SK-N-SH (cell line): ENCODE results near the gene KMT2E.

ENCODE experiments used
- CTCF ChIP-seq: fragments of 200-600 bp; sonication (generic); IDR thresholded peaks from 2 replicates; pipeline ENCODE4 v1.6.1; 2017; ENCODE audit warnings: antibody characterized with exemption, mild to moderate bottlenecking, moderate library complexity
- EP300 ChIP-seq, 2 experiments: IDR thresholded peaks; 2 replicates each; pipeline versions ENCODE4 v1.4.0 to v1.6.1; 2012; ENCODE audit warnings: borderline replicate concordance in 1 of 2, low read depth in 1 of 2, low read length in 1 of 2
- GABPA ChIP-seq: IDR thresholded peaks from 2 replicates; pipeline ENCODE4 v1.4.0; 2012; ENCODE audit warnings: low read depth, mild to moderate bottlenecking
- MXI1 ChIP-seq: IDR thresholded peaks from 2 replicates; pipeline ENCODE4 v1.6.1; 2012; ENCODE audit warnings: mild to moderate bottlenecking, low read depth, low read length, improper control_type of control experiment
- RAD21 ChIP-seq: IDR thresholded peaks from 2 replicates; pipeline ENCODE4 v1.6.1; 2012; ENCODE audit warnings: mild to moderate bottlenecking, low read length
- RFX5 ChIP-seq: IDR thresholded peaks from 2 replicates; pipeline ENCODE4 v1.6.1; 2012; ENCODE audit warnings: mild to moderate bottlenecking, improper control_type of control experiment, low read length
- RXRA ChIP-seq: IDR thresholded peaks from 2 replicates; pipeline ENCODE4 v1.4.0; 2012; ENCODE audit warnings: low read depth, mild to moderate bottlenecking, borderline replicate concordance
- SMC3 ChIP-seq: IDR thresholded peaks from 2 replicates; pipeline ENCODE4 v1.6.1; 2012; ENCODE audit warnings: low read depth, low read length, improper control_type of control experiment
- TCF12 ChIP-seq: IDR thresholded peaks from 2 replicates; pipeline ENCODE4 v1.4.0; 2012
- YY1 ChIP-seq: IDR thresholded peaks from 2 replicates; pipeline ENCODE4 v1.4.0; 2012; ENCODE audit warnings: low read depth, mild to moderate bottlenecking
- TF ChIP-seq, protein P1 (sequence below): IDR thresholded peaks from 2 replicates; pipeline ENCODE4 v1.4.0; 2012; ENCODE audit warnings: low read depth, borderline replicate concordance

DNA sequence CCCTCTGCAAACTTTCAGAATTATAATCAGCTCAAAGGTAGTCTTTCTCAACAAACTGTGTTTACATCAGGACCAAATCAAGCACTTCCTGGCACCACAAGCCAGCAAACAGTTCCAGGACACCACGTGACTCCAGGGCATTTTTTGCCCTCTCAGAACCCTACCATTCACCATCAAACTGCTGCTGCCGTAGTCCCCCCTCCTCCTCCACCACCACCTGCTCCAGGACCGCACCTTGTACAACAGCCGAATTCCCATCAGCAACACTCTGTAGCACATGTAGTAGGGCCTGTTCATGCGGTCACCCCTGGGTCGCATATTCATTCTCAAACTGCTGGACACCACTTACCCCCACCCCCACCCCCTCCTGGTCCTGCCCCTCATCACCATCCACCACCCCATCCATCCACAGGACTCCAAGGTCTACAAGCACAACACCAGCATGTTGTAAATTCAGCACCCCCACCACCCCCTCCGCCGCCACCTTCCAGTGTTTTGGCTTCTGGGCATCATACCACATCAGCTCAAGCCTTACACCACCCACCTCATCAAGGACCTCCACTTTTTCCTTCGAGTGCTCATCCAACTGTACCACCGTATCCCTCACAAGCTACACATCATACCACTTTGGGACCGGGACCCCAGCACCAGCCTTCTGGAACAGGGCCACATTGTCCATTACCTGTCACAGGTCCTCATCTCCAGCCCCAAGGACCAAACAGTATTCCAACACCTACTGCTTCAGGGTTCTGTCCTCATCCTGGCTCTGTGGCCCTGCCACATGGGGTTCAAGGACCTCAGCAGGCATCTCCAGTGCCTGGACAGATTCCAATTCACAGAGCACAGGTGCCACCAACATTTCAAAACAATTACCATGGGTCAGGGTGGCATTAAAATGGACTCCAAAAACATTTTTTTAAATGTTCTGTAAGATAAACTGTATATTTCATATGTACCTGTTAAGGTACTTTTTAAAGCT, 98.7 kb downstream of the KMT2E start:
- no peak for TF ChIP-seq CTCF
- no peak for TF ChIP-seq MXI1
- no peak for TF ChIP-seq RXRA
- TF ChIP-seq YY1, result no peak
- TF ChIP-seq, protein P1, sequence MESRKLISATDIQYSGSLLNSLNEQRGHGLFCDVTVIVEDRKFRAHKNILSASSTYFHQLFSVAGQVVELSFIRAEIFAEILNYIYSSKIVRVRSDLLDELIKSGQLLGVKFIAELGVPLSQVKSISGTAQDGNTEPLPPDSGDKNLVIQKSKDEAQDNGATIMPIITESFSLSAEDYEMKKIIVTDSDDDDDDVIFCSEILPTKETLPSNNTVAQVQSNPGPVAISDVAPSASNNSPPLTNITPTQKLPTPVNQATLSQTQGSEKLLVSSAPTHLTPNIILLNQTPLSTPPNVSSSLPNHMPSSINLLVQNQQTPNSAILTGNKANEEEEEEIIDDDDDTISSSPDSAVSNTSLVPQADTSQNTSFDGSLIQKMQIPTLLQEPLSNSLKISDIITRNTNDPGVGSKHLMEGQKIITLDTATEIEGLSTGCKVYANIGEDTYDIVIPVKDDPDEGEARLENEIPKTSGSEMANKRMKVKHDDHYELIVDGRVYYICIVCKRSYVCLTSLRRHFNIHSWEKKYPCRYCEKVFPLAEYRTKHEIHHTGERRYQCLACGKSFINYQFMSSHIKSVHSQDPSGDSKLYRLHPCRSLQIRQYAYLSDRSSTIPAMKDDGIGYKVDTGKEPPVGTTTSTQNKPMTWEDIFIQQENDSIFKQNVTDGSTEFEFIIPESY, result no peak
- no peak for TF ChIP-seq RFX5
- TF ChIP-seq SMC3, result no peak
- no peak for TF ChIP-seq RAD21
- no peak for TF ChIP-seq TCF12
- TF ChIP-seq GABPA, result no peak
- no peak for TF ChIP-seq EP300 (IDR thresholded peaks at IDR 0.05; ENCODE audit: borderline replicate concordance in 1 of 2, low read depth in 1 of 2, low read length in 1 of 2)
